K562 treated with DMSO at 1 percent for 24 hours (cell line): Measurements from ENCODE around the gene ALDOA. TPM values are rescaled to one million over a fixed set of nuclear protein-coding genes. Genes with fewer than 3 reads are reported as not detected.

Source experiments
- total RNA-seq: library from RNA; unstranded; fragments of 300-600 nt; gene quantifications from 2 replicates; pipeline ENCODE4 v1.2.3, GENCODE V29; 2022; ENCODE audit warnings: low read depth; ENCODE audit not compliant: insufficient read depth

ALDOA gene
- total RNA-seq: 2,402 and 2,593 TPM in 2 replicates

DNA sequence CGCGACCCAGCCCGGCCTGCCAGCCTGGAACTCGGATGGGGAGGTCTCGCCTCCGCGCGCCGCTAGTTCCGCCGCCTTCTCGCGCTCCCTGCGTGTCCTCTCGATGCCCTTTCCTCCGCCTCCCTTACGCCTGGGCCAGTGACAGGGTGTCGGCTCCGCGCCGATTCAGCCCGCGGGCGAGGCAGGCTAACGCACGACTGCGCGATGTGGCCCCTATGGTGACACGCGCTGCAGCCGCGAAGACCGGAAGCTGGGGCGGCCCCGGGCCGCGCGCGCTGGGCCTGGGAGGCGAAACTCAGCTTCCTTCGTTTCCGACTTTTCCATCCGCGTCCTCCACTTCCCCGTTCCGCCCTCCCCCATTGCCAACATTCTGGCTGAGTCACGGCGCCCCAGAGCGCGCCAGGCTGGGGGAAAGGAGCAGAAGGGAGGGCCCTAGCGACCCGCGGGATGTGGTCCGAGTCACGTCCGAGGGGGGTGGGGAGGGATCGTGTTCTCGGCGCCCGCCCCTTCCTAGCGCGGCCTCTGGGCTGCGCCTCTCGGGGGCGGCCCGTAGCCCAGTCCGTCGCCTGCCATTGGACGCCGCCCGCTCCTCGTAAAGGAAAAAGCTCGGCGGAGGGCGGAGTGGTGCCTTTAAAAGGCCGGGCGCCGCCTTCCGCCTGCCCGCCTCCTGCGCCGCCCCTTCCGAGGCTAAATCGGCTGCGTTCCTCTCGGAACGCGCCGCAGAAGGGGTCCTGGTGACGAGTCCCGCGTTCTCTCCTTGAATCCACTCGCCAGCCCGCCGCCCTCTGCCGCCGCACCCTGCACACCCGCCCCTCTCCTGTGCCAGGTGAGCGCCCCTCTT, at the start of gene ALDOA:
Gene ALDOA (plus strand): TSS at position 659 of the 841 bp plus-strand sequence. CDS start 1,138 bp downstream, outside the sequence.

DNA sequence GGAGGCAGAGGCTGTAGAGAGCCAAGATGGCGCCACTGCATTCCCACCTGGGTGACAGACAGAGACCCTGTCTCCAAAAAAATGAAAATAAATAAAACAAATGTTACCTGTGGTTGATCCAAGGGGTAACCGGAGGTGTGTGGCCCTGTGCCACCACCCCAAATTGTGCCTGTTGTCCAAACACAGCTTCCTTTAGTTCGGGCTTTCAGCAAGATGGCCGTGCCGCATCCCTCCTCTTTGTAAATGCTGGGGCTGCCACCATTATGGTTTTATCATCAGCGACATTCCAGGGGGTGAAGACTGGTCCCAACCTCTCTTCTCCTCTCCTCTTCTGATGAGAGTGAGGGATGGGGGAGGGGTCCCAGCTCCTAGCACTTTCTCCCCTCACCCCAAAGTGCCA, 42.7 kb upstream of the ALDOA start, which contains the start of gene C16orf92:
Gene C16orf92 (plus strand): TSS at position 312 of the 400 bp plus-strand sequence. CDS start 143 bp downstream, outside the sequence.

DNA sequence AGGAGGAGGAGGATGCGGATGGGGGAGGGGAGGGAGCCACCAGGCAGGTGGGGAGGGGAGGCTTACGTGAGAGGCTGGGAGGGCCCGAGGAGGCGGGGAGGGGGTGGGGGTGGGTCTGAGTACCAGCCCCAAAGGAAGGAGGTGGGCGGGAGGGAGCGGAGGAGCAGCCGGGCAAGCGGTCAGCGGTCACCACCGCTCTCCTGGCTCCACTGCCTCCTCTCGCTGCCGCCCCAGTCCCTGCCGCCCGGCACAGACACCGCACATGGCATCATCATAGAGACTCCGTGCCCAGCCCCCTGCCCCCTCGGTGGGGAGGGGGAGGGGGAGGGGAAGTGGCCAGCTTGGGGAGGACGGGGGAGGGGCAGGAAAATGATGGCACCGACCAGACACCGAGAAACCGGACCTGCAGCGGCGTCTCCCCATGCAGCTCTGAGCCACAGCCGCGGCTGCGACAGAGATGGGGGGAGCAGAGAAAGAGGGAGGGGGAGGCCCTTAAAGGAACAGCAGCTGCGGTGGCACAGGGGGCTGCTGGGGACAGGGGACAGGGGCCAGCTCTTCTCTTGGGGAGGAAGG, 34.6 kb upstream of the ALDOA start, which contains the start of gene TLCD3B:
Gene TLCD3B (minus strand): TSS at position 431 of the 573 bp plus-strand sequence. CDS start 744 bp downstream, outside the sequence.

DNA sequence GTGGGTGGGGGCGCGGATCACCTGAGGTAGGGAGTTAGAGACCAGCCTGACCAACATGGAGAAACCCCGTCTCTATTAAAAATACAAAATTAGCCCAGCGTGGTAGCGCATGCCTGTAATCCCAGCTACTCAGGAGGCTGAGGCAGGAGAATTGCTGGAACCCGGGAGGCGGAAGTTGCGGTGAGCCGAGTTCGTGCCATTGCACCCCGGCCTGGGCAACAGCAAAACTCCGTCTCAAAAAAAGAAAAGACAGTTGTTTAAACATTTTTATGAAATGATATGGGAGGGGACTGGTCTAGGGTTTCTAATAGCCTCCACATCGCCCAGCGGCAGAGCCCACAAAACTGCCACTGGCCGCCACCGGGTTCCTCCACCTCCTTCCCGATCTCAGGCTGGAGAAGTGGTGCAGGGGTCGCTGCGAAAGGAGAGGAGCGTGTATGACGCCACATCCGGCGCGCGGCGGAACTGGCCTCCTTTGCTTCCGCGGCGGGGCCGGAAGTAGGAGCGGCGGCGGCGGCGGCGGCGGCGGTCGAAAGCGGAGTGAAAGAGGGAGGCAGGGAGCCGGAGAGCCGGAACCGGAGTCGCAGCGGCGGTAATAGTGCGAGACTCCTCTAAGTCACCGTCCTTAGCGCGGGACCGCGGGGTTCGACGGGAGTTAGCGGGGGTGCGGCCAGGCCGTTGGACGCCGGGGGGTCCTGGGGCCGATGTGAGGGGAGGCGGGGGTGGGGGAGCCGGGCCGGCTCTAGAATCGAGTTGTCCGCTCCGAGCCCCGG, 10.1 kb downstream of the ALDOA start, which contains the start of gene PPP4C:
Gene PPP4C (plus strand): TSS at position 492 of the 773 bp plus-strand sequence. CDS start 384 bp downstream, outside the sequence.

DNA sequence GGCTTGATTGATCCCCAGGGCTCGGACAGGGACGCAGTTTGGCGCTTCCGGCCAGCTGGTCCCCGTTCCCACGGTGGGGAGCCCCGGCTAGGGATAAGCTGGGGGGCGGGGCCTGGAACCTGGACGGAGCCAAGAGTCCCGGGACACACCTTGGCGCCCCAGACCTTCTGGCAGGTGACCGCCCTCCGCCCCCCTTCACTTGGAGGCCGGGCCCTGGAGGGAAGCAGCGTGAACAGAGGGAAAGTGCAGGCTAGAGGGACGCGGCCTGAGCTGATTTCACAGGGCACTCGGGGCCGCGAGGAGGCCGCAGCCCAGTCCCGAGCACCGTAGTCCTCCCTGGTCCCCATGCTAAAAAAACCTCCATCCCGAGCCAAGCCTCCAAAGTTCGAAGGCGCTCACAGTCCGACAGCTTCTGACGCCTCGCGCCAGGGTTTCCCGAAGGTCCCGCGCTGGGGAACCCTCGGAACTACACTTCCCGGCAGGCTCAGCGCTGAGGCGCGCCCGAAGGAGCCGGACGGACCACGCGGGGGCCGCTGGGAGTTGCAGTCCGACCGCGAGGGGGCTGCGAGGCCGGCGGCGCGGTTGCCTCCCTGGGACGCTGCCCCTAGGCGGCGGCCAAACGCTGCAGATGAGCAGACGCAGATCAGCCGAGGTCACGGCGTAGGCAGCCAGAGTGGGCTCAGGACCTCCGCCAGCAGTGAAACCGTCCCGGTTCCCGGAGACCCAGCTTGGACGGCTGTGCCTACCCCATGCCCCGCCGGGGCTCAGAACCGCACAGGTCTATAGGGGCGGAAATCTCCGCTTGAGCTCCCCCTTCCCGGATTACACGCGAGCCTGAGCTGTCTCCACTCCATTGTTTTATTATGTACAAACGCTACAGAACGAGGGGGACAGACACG, 26.2 kb downstream of the ALDOA start, which contains the start of gene TBX6:
Gene TBX6 (minus strand): TSS at position 451 of the 899 bp plus-strand sequence. CDS start 731 bp downstream, outside the sequence.

DNA sequence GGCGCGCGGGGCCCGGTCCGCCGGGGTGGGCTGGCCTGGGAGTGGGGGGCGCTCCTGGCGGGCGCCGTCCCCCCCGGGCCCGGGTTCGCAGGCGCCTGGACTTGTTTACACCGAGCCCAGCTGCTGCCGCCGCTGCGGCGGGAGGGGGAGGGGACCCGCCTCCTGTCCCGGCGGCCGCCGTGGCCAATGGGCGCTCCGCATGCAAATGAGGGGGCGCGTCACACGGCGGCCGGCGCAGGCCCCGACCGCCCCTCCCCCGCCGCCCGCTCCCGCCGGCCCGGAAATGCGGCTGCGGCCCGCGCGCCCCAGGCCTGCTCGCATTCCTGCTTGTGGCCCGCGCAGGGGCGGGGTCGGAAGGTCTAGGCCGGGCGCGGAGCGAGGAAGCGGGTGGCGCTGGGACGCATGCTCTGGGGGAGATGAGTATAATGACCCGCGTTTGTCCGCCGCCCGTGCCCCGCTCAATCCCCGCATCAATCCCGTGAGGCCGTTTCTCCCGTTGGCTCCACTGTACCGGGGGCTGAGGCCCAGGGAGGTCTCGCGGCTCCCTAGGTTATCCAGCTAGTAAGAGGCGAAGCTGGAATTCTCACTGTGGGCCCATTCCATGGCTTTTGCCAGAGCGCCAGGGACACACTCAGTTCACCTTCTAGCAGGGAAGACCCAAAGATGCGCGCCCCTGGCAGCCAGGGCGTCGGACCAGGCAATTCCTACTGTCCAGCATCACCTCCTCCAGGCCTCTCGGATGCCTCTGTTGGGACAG, 30.7 kb downstream of the ALDOA start, which contains the start of gene YPEL3:
Gene YPEL3 (minus strand): TSS at position 109 of the 757 bp plus-strand sequence. CDS start 731 bp downstream, outside the sequence.

DNA sequence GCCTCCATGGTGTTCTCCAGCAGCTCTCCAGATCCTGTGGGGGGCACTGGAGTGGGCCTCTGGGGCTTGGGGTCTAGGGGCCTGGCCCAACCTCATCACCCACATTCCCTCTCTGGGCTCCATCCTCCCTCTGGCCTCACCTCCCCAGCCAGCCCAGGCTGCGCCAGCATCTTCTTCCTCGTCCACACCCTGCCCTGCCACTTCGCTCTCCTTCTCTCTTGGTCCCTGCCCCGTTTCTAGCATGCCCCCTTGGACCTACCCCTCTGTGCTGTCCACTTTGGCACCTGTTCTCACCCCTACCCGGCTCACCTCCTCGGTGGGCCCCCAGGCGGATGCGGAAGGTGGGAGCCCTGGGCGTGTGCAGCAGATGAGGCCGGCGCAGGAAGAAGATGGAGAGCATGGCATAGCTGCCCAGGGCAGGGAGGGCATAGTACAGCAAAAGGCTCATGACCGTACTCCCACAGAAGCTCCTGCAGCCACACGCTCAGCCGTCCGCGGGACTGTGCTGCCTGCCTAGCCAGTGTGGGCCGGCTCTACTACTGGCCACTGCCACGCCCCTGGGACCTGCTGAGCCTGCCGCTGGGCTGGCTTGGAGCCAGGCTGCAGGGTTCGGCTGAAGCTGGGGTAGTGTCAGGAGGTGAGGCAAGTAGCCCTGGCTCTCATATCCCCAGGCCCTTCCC, 47.6 kb downstream of the ALDOA start, which contains the start of gene GDPD3:
Gene GDPD3 (minus strand): TSS at position 507 of the 680 bp plus-strand sequence. CDS start 59 bp downstream, at position 448.

Other genes starting within 250 kb of the ALDOA start
- 57.5 and 58.4 TPM in 2 replicates for gene PAGR1, start 249.6 kb upstream of the ALDOA start, total RNA-seq
- gene MVP, start 245.3 kb upstream of the ALDOA start, total RNA-seq: 6.9 and 7.4 TPM in 2 replicates
- gene CDIPT, start 202.5 kb upstream of the ALDOA start, total RNA-seq: 122 and 127 TPM in 2 replicates
- gene SEZ6L2, start 166.2 kb upstream of the ALDOA start, total RNA-seq: 5.3 and 5.8 TPM in 2 replicates
- not detected in 2 replicates for gene ASPHD1, start 165.3 kb upstream of the ALDOA start, total RNA-seq
- gene KCTD13, start 139.5 kb upstream of the ALDOA start, total RNA-seq: 54.5 and 59.9 TPM in 2 replicates
- 166 and 175 TPM in 2 replicates for gene TMEM219, start 103.7 kb upstream of the ALDOA start, total RNA-seq
- gene TAOK2, start 91.9 kb upstream of the ALDOA start, total RNA-seq: 72.9 and 76.9 TPM in 2 replicates
- gene HIRIP3, start 70.1 kb upstream of the ALDOA start, total RNA-seq: 39.9 and 49.8 TPM in 2 replicates
- 122 and 141 TPM in 2 replicates for gene INO80E, start 69.5 kb upstream of the ALDOA start, total RNA-seq
- 2.0 and 3.4 TPM in 2 replicates for gene DOC2A, start 54.7 kb upstream of the ALDOA start, total RNA-seq
- not detected in 2 replicates for gene C16orf92, start 42.6 kb upstream of the ALDOA start, total RNA-seq
- gene TLCD3B, start 34.5 kb upstream of the ALDOA start, total RNA-seq: 1.1 and 1.7 TPM in 2 replicates
- 317 and 345 TPM in 2 replicates for gene PPP4C, start 10.2 kb downstream of the ALDOA start, total RNA-seq
- gene TBX6, start 26.2 kb downstream of the ALDOA start, total RNA-seq: 0.20 and 0.37 TPM in 2 replicates
- 136 and 153 TPM in 2 replicates for gene YPEL3, start 30.5 kb downstream of the ALDOA start, total RNA-seq
- 1.1 and 2.0 TPM in 2 replicates for gene GDPD3, start 47.8 kb downstream of the ALDOA start, total RNA-seq
- 68.6 and 68.7 TPM in 2 replicates for gene MAPK3, start 57.5 kb downstream of the ALDOA start, total RNA-seq
- gene CORO1A, start 117.8 kb downstream of the ALDOA start, total RNA-seq: 61.6 and 77.8 TPM in 2 replicates
- 55.1 and 63.9 TPM in 2 replicates for gene BOLA2B, start 127.9 kb downstream of the ALDOA start, total RNA-seq
- gene SLX1A, start 128.1 kb downstream of the ALDOA start, total RNA-seq: 90.4 and 95.5 TPM in 2 replicates
- gene SULT1A3, start 133.5 kb downstream of the ALDOA start, total RNA-seq: 4.1 TPM in 1 of 2 replicates, not detected in the other
- gene NPIPB13, start 182.7 kb downstream of the ALDOA start, total RNA-seq: 0.41 and 1.0 TPM in 2 replicates